Activated CD8-positive, alpha-beta T cell treated with anti-CD3 and anti-CD28 coated beads for 36 hours (primary cell): ENCODE measurements around the gene GNE. TPM values are rescaled to one million over a fixed set of nuclear protein-coding genes. Genes with fewer than 3 reads are reported as not detected.
"Not testable (repeated sequence)": the region's sequence is repeated elsewhere in the genome, so short reads cannot be mapped to it uniquely, and the experiment has no call there.

ENCODE experiments used
- ATAC-seq: fragments of 200-7000 bp; cut with Tn5 transposase; one replicate; pipeline ENCODE4 v1.10.0; 2021; ENCODE audit warnings: mild to moderate bottlenecking, moderate library complexity
- CTCF ChIA-PET: fragments of 350-600 bp; sonication (Branson Sonifier 250); formaldehyde crosslinking; loops from one replicate; lab custom pipeline; 2021; ENCODE audit warnings: antibody characterized with exemption; lab: Charles Lee
- POLR2A ChIA-PET: fragments of 350-600 bp; sonication (Branson Sonifier 250); formaldehyde crosslinking; loops from one replicate; lab custom pipeline; 2021; ENCODE audit warnings: antibody characterized with exemption; lab: Charles Lee
- DNase-seq: peaks from one replicate; pipeline ENCODE4 v3.0.0-alpha.2; 2020
- H3K27ac Mint-ChIP-seq: one replicate; pipeline ENCODE4 v1.8.0; 2021; ENCODE audit warnings: mild to moderate bottlenecking, mixed read lengths
- H3K27me3 Mint-ChIP-seq: one replicate; pipeline ENCODE4 v1.8.0; 2021; ENCODE audit warnings: mixed read lengths
- H3K36me3 Mint-ChIP-seq: one replicate; pipeline ENCODE4 v1.8.0; 2021; ENCODE audit warnings: low read depth, mixed read lengths
- H3K4me1 Mint-ChIP-seq: one replicate; pipeline ENCODE4 v1.8.0; 2021; ENCODE audit warnings: low read depth, mixed read lengths
- H3K4me3 Mint-ChIP-seq: one replicate; pipeline ENCODE4 v1.8.0; 2021; ENCODE audit warnings: mild to moderate bottlenecking, moderate library complexity, mixed read lengths
- H3K9me3 Mint-ChIP-seq: one replicate; pipeline ENCODE4 v1.8.0; 2021; ENCODE audit warnings: mixed read lengths
- CTCF ChIP-seq: fragments of 200-600 bp; IDR thresholded peaks from one replicate; pipeline ENCODE4 v1.8.0; 2022; ENCODE audit warnings: antibody characterized with exemption, mild to moderate bottlenecking
- intact Hi-C: fragments of 100-400 bp; cut with micrococcal nuclease; formaldehyde crosslinking; loops from one replicate; pipeline ENCODE4 v1.10.0; 2022
- total RNA-seq, 2 experiments: library from RNA; stranded (reverse); gene quantifications; one replicate each; pipeline ENCODE4 v1.2.3, GENCODE V29; 2021

The GNE gene
- total RNA-seq, 2 experiments from 2014 or later: 11.6 to 12.0 TPM

GRCh38 chr9:36250079-36250478, 8.2 kb downstream of the GNE start:
- ChIA-PET POLR2A (interaction anchor here (1.0 kb wide), 1 partner anchor 9 kb away, joined by 3 read pairs; the partner anchor contains the start of gene GNE), CTCF (interaction anchor here (1.4 to 6.0 kb wide), 2 partner anchors 61 to 79 kb away, joined by 3 to 45 read pairs; no protein-coding TSS in a partner anchor)
- Mint-ChIP-seq H3K4me1 (peaks cover 19% of the 10 kb centered on the region), H3K27ac (peak overlapping the region; percentile 13), H3K27me3 (no peaks in the 10 kb centered on the region), H3K9me3 (no peaks in the 10 kb centered on the region), H3K36me3 (peaks cover 6% of the 10 kb centered on the region), H3K4me3 (no peak overlapping the region)
- no peak for DNase-seq
- intact Hi-C loops: no loop called here
- no peak for TF ChIP-seq CTCF
- no peak for ATAC-seq

- no peak overlapping the region for H3K4me3 Mint-ChIP-seq
- ChIA-PET POLR2A (no interaction called here), CTCF (interaction anchor here (0.9 to 6.0 kb wide), 7 partner anchors 10 to 146 kb away, joined by 3 to 45 read pairs (median 4); no protein-coding TSS in a partner anchor)
- H3K4me1 Mint-ChIP-seq: peaks cover 19% of the 10 kb centered on the region
- H3K27me3 Mint-ChIP-seq: no peaks in the 10 kb centered on the region
- TF ChIP-seq CTCF: no peak
- intact Hi-C loops: loop anchor here (2.0 kb wide), 1 partner anchor 80 kb away; no protein-coding TSS in a partner anchor
- no peak for ATAC-seq
- no peak for DNase-seq
- H3K27ac Mint-ChIP-seq: no peak overlapping the region
- H3K9me3 Mint-ChIP-seq: no peaks in the 10 kb centered on the region
- peaks cover 6% of the 10 kb centered on the region for H3K36me3 Mint-ChIP-seq
These were observed 9.1 kb downstream of the GNE start for GRCh38 chr9:36249189-36249588.

GRCh38 chr9:36248061-36248460, 10.2 kb downstream of the GNE start:
- DNase-seq, POLR2A ChIA-PET, H3K9me3 Mint-ChIP-seq, H3K4me3 Mint-ChIP-seq, H3K27ac Mint-ChIP-seq, H3K27me3 Mint-ChIP-seq: not testable (repeated sequence)
- intact Hi-C loops: loop anchor here (2.0 kb wide), 1 partner anchor 81 kb away; no protein-coding TSS in a partner anchor
- peaks cover 19% of the 10 kb centered on the region for H3K4me1 Mint-ChIP-seq
- TF ChIP-seq CTCF: peak; percentile 54
- CTCF ChIA-PET: interaction anchor here (0.6 to 6.0 kb wide), 9 partner anchors 13 to 145 kb away, joined by 3 to 45 read pairs (median 4); no protein-coding TSS in a partner anchor
- peaks cover 10% of the 10 kb centered on the region for H3K36me3 Mint-ChIP-seq
- peak; percentile 91 for ATAC-seq

GRCh38 chr9:36247356-36247755, 10.9 kb downstream of the GNE start:
- H3K27me3 Mint-ChIP-seq: no peaks in the 10 kb centered on the region
- intact Hi-C loops: no loop called here
- POLR2A ChIA-PET: no interaction called here
- no peak overlapping the region for H3K4me3 Mint-ChIP-seq
- no peak overlapping the region for H3K27ac Mint-ChIP-seq
- H3K36me3 Mint-ChIP-seq: peaks cover 12% of the 10 kb centered on the region
- no peaks in the 10 kb centered on the region for H3K9me3 Mint-ChIP-seq
- CTCF ChIA-PET: interaction anchor here (0.7 to 6.0 kb wide), 4 partner anchors 26 to 95 kb away, joined by 3 to 45 read pairs (median 4); no protein-coding TSS in a partner anchor
- no peak for ATAC-seq
- TF ChIP-seq CTCF: no peak
- peaks cover 19% of the 10 kb centered on the region for H3K4me1 Mint-ChIP-seq
- no peak for DNase-seq

GRCh38 chr9:36245906-36246305, 12.3 kb downstream of the GNE start:
- Mint-ChIP-seq H3K9me3 (no peaks in the 10 kb centered on the region), H3K4me3 (no peak overlapping the region), H3K4me1 (peaks cover 11% of the 10 kb centered on the region), H3K27me3 (no peaks in the 10 kb centered on the region), H3K27ac (no peak overlapping the region), H3K36me3 (peaks cover 10% of the 10 kb centered on the region)
- intact Hi-C loops: no loop called here
- ATAC-seq: no peak
- no peak for DNase-seq
- CTCF ChIA-PET: no interaction called here
- no peak for TF ChIP-seq CTCF
- POLR2A ChIA-PET: no interaction called here

GRCh38 chr9:36239675-36240074, 18.6 kb downstream of the GNE start:
- ATAC-seq, H3K4me3 Mint-ChIP-seq, CTCF ChIA-PET, H3K9me3 Mint-ChIP-seq, H3K4me1 Mint-ChIP-seq, H3K27me3 Mint-ChIP-seq, H3K27ac Mint-ChIP-seq, POLR2A ChIA-PET, DNase-seq, intact Hi-C loops: not testable (repeated sequence)
- H3K36me3 Mint-ChIP-seq: peaks cover 28% of the 10 kb centered on the region

GRCh38 chr9:36239205-36239604, 19.0 kb downstream of the GNE start:
- H3K4me1 Mint-ChIP-seq, POLR2A ChIA-PET, CTCF ChIA-PET, H3K27me3 Mint-ChIP-seq, ATAC-seq, H3K4me3 Mint-ChIP-seq, H3K27ac Mint-ChIP-seq, DNase-seq, H3K9me3 Mint-ChIP-seq, intact Hi-C loops: not testable (repeated sequence)
- peaks cover 28% of the 10 kb centered on the region for H3K36me3 Mint-ChIP-seq
